ENCODE results near the gene ALS2CL.

DNA sequence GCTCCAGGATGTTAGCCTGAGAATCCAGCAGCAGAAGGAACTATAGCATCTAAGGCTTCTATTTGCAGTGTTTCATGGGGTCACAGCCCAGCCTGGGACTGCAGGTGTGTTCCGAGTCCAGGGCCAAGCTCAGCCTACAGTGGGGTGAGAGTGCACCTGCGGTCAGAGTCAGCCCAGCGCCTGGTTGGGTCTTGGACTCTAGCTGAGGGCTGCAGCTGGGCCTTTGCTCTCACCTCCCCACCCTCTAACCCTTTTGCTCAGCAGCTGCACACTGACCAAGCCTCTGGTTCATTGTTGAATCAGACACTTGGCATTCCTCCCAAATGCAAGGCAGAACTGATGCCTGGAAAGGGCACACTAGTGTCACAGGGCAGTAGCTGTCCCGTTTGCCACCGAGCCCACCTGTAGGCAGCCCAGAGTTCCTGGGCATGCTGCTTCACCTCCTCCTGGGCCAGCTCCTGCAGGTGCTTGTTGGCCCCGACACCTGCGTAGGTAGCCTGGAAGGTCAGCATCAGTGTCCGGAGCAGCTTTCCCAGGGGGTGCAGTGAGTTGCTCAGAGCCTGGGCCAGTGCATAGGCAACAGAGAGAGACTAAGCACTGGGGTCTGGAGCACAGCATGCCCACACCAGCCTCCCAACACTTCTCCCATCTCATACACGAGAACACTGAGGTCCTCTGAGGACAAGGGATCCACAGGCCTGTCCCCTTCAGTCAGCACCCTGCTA, 17.5 kb downstream of the ALS2CL start:
- no peak for TF ChIP-seq TAF1 (IDR thresholded peaks at IDR 0.05; ENCODE audit: borderline replicate concordance, low read depth, low read length)
- TF ChIP-seq POLR2AphosphoS5 (IDR thresholded peaks at IDR 0.05; ENCODE audit: low read depth, low read length) = no peak

All from GM12892 (cell line).